ENCODE results near the gene TXNDC8. TPM values are rescaled to one million over a fixed set of nuclear protein-coding genes. Genes with fewer than 3 reads are reported as not detected.
A peak's percentile ranks its signal among the peaks of the same experiment; 100 is the strongest.
"Not testable (repeated sequence)": the region's sequence is repeated elsewhere in the genome, so short reads cannot be mapped to it uniquely, and the experiment has no call there.

The TXNDC8 gene
- not detected for total RNA-seq
- long read RNA-seq, result 0 reads

GRCh38 chr9:110337727-110338126, at the start of gene TXNDC8:
TXNDC8 (minus strand) TSS chr9:110337863.
- ATAC-seq, result peak in 1 of 2 donors; percentile 54
- intact Hi-C loops (cut with DNase I), result no loop called here
- no peak for DNase-seq

- ATAC-seq, result no peak
- intact Hi-C loops (cut with DNase I), result no loop called here
- DNase-seq, result no peak
These were observed 45.8 kb upstream of the TXNDC8 start for GRCh38 chr9:110383491-110383890.

GRCh38 chr9:110382731-110383130, 45.1 kb upstream of the TXNDC8 start:
- intact Hi-C loops (cut with DNase I), result no loop called here
- DNase-seq (no peak), ATAC-seq (no peak)

- DNase-seq, result no peak
- no peak for ATAC-seq
- intact Hi-C loops (cut with DNase I), result no loop called here
These were observed 33.8 kb upstream of the TXNDC8 start for GRCh38 chr9:110371411-110372007.

GRCh38 chr9:110370315-110370714, 32.7 kb upstream of the TXNDC8 start:
- DNase-seq (no peak), ATAC-seq (no peak)

GRCh38 chr9:110364451-110364850, 26.8 kb upstream of the TXNDC8 start:
- no peak for DNase-seq
- intact Hi-C loops (cut with DNase I), result no loop called here
- no peak for ATAC-seq

More at GRCh38 chr9:110370315-110370714, 32.7 kb upstream of the TXNDC8 start:
- intact Hi-C loops (cut with DNase I), result no loop called here

- DNase-seq; ATAC-seq; intact Hi-C loops (cut with DNase I): not testable (repeated sequence)
These were observed 21.3 kb upstream of the TXNDC8 start for GRCh38 chr9:110358992-110359391.

- intact Hi-C loops (cut with DNase I), result no loop called here
- no peak for DNase-seq
- ATAC-seq, result no peak
These were observed 19.8 kb upstream of the TXNDC8 start for GRCh38 chr9:110357505-110357904.

- intact Hi-C loops (cut with DNase I), result no loop called here
- ATAC-seq (no peak), DNase-seq (no peak)
These were observed 19.2 kb upstream of the TXNDC8 start for GRCh38 chr9:110356639-110357395.

- DNase-seq (no peak), ATAC-seq (no peak)
- intact Hi-C loops (cut with DNase I), result no loop called here
These were observed 18.2 kb upstream of the TXNDC8 start for GRCh38 chr9:110355911-110356310.

- intact Hi-C loops (cut with DNase I), result no loop called here
- DNase-seq, result peak; percentile 23
- ATAC-seq, result peak in 1 of 2 donors; percentile 98
These were observed 13.4 kb upstream of the TXNDC8 start for GRCh38 chr9:110351009-110351467.

- DNase-seq (no peak), ATAC-seq (no peak)
- intact Hi-C loops (cut with DNase I), result no loop called here
These were observed 8.7 kb upstream of the TXNDC8 start for GRCh38 chr9:110346325-110346724.

- ATAC-seq, result no peak
- DNase-seq, result no peak
- intact Hi-C loops (cut with DNase I), result no loop called here
These were observed 7.2 kb upstream of the TXNDC8 start for GRCh38 chr9:110344821-110345220.

- ATAC-seq, result no peak
These were observed 5.9 kb upstream of the TXNDC8 start for GRCh38 chr9:110343551-110343950.

GRCh38 chr9:110340306-110340705, 2.6 kb upstream of the TXNDC8 start:
- intact Hi-C loops (cut with DNase I), result no loop called here
- ATAC-seq (no peak), DNase-seq (no peak)

More at GRCh38 chr9:110343551-110343950, 5.9 kb upstream of the TXNDC8 start:
- no peak for DNase-seq
- intact Hi-C loops (cut with DNase I), result no loop called here

GRCh38 chr9:110338143-110338542, 480 bp upstream of the TXNDC8 start:
- ATAC-seq (no peak), DNase-seq (no peak)
- intact Hi-C loops (cut with DNase I), result no loop called here

- ATAC-seq (no peak), DNase-seq (no peak)
- intact Hi-C loops (cut with DNase I), result no loop called here
These were observed 1.3 kb downstream of the TXNDC8 start for GRCh38 chr9:110336363-110336762.

- intact Hi-C loops (cut with DNase I), result no loop called here
- DNase-seq (no peak), ATAC-seq (no peak)
These were observed 2.8 kb downstream of the TXNDC8 start for GRCh38 chr9:110334871-110335270.

GRCh38 chr9:110334183-110334582, 3.5 kb downstream of the TXNDC8 start:
- intact Hi-C loops (cut with DNase I), result no loop called here
- ATAC-seq (no peak), DNase-seq (no peak)

GRCh38 chr9:110332766-110333165, 4.9 kb downstream of the TXNDC8 start:
- intact Hi-C loops (cut with DNase I), result no loop called here
- DNase-seq (no peak), ATAC-seq (no peak)
